Measurements from ENCODE around the gene CPSF7. TPM values are rescaled to one million over a fixed set of nuclear protein-coding genes. Genes with fewer than 3 reads are reported as not detected.
"Not testable (repeated sequence)": the region's sequence is repeated elsewhere in the genome, so short reads cannot be mapped to it uniquely, and the experiment has no call there.

Gene CPSF7
- total RNA-seq, 1 donor from 2014 or later: 10.8 TPM

DNA sequence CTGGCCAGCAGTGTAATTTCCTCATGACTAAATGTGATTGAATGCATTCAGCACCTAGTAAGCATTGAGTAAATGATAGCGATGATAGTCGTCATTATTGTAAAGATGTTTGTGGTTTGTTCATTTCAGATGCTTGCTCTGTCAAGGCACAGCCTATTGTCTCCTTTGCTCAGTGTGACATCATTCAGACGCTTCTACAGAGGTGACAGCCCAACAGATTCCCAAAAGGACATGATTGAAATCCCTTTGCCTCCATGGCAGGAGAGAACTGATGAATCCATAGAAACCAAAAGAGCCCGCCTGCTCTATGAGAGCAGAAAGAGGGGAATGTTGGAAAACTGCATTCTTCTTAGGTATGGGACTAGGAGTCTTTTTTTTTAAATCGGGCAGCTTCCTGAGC, 7.7 kb upstream of the CPSF7 start:
- H3K36me3 ChIP-seq (ENCODE audit: control insufficient read depth, insufficient read depth, low read length): peaks cover 17% of the 10 kb centered on the region
- FAIRE-seq: no peak

DNA sequence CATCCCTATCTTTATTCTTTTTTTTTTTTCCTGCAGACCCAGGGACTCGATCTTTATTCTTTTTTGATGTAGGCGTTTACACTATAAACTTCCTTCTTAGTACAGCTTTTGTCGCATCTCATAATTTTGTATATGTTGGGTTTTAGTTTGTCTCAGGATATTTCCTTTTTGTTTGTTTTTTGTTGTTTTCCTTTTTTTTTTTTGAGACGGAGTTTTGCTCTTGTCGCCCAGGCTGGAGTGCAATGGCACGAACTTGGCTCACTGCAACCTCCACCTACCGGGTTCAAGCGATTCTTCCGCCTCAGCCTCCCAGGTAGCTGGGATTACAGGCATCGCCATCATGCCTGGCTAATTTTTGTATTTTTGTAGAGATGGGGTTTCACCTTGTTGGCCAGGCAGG, 1.1 kb upstream of the CPSF7 start:
- not testable (repeated sequence) for DNase-seq (ENCODE audit: low read depth); FAIRE-seq; H3K27me3 ChIP-seq (ENCODE audit: control insufficient read depth, insufficient read depth, low read length)

More for the DNA sequence above, 7.7 kb upstream of the CPSF7 start:
- H3K27me3 ChIP-seq (ENCODE audit: control insufficient read depth, insufficient read depth, low read length): no peaks in the 10 kb centered on the region
- H3K4me3 ChIP-seq (ENCODE audit: low read depth, low read length): no peak overlapping the region
- no peak for DNase-seq (ENCODE audit: low read depth)
- TF ChIP-seq, protein P1, sequence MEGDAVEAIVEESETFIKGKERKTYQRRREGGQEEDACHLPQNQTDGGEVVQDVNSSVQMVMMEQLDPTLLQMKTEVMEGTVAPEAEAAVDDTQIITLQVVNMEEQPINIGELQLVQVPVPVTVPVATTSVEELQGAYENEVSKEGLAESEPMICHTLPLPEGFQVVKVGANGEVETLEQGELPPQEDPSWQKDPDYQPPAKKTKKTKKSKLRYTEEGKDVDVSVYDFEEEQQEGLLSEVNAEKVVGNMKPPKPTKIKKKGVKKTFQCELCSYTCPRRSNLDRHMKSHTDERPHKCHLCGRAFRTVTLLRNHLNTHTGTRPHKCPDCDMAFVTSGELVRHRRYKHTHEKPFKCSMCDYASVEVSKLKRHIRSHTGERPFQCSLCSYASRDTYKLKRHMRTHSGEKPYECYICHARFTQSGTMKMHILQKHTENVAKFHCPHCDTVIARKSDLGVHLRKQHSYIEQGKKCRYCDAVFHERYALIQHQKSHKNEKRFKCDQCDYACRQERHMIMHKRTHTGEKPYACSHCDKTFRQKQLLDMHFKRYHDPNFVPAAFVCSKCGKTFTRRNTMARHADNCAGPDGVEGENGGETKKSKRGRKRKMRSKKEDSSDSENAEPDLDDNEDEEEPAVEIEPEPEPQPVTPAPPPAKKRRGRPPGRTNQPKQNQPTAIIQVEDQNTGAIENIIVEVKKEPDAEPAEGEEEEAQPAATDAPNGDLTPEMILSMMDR (IDR thresholded peaks at IDR 0.05; ENCODE audit: insufficient read depth, low read length, severe bottlenecking): no peak

DNA sequence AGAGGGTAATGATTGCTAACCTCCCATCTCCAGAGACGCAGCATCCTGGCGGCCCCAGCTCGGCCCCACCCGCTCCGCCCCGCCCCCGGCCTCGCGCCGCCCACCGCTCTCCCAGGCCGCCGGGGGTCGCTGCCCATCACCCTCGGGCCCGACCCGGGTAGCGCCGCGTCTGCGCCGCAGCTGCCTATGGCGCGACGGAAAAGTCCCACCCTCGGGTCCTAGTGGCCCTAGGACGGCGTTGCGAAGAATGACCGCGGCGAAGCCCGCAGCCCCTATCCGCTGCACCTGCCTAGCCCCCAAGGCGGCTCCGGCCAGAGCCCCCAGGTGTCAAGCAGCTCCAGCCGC, 457 bp downstream of the CPSF7 start:
- H3K36me3 ChIP-seq (ENCODE audit: control insufficient read depth, insufficient read depth, low read length): peaks cover 14% of the 10 kb centered on the region
- TF ChIP-seq, protein P1 (IDR thresholded peaks at IDR 0.05; ENCODE audit: insufficient read depth, low read length, severe bottlenecking): no peak
- H3K4me3 ChIP-seq (ENCODE audit: low read depth, low read length): peak overlapping the region; percentile 97
- FAIRE-seq: no peak
- peak; percentile 17 for DNase-seq (ENCODE audit: low read depth)
- no peaks in the 10 kb centered on the region for H3K27me3 ChIP-seq (ENCODE audit: control insufficient read depth, insufficient read depth, low read length)

More for the DNA sequence above, 1.1 kb upstream of the CPSF7 start:
- Histone ChIP-seq H3K36me3 (ENCODE audit: control insufficient read depth, insufficient read depth, low read length) (peaks cover 10% of the 10 kb centered on the region), H3K4me3 (ENCODE audit: low read depth, low read length) (peak overlapping the region; percentile 97)

DNA sequence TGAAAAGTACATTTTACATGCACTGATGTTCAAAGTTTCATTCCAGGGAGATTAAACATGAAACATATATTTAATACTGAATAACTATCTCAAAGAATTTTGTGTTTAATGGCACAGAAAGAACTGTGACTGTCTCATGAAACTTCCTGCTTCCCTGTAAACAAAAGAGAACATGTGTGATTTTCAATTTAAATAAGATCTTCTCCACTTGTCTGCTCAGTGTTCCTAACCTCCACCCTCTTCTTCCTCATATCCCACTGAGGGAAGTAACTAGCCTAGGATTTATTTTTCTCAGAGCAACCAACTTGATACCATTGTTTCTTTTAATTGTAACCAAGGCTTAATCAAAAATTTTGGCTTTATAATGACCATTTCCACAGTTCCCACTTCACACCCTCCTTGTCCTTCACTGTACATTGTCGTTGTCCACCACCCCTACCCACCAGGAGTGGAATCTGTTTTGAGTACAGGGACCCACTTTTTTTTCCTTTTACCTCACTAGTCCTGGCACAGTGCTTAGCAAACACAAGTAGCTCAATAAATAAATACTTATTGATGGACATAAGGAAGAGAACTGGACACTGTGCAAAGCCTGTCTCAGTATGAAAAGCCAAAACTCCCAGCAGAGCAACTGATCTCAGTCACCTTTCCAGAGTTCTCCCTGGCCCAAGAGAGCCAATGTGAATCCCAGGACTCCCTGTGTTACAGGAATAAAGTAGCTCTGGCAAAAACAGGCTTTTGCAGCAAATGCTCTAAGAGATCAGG, 4.2 kb downstream of the CPSF7 start:
- TF ChIP-seq, protein P1 (IDR thresholded peaks at IDR 0.05; ENCODE audit: insufficient read depth, low read length, severe bottlenecking): no peak
- FAIRE-seq: no peak
- H3K36me3 ChIP-seq (ENCODE audit: control insufficient read depth, insufficient read depth, low read length): peaks cover 25% of the 10 kb centered on the region

DNA sequence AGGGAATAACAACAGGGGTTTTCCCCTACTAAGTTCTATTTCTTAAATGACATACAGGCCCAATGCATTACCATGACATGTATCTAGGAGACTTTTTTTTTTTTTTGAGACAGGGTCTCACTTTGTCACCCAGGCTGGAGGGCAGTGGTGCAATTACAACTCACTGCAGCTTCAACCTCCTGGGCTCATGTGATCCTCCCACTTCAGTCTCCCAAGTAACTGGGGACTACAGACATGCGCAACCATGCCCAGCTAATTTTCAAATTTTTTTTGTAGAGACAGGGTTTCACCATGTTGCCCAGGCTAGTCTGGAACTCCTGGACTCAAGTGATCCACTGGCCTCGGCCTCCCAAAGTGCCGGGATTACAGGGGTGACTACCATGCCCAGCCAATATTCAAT, 7.5 kb downstream of the CPSF7 start:
- H3K4me3 ChIP-seq (ENCODE audit: low read depth, low read length): no peak overlapping the region
- FAIRE-seq: no peak
- peaks cover 29% of the 10 kb centered on the region for H3K36me3 ChIP-seq (ENCODE audit: control insufficient read depth, insufficient read depth, low read length)
- TF ChIP-seq, protein P1 (IDR thresholded peaks at IDR 0.05; ENCODE audit: insufficient read depth, low read length, severe bottlenecking): no peak
- DNase-seq (ENCODE audit: low read depth): no peak
- no peaks in the 10 kb centered on the region for H3K27me3 ChIP-seq (ENCODE audit: control insufficient read depth, insufficient read depth, low read length)

More for the DNA sequence above, 4.2 kb downstream of the CPSF7 start:
- H3K27me3 ChIP-seq (ENCODE audit: control insufficient read depth, insufficient read depth, low read length): no peaks in the 10 kb centered on the region
- DNase-seq (ENCODE audit: low read depth): no peak
- no peak overlapping the region for H3K4me3 ChIP-seq (ENCODE audit: low read depth, low read length)

DNA sequence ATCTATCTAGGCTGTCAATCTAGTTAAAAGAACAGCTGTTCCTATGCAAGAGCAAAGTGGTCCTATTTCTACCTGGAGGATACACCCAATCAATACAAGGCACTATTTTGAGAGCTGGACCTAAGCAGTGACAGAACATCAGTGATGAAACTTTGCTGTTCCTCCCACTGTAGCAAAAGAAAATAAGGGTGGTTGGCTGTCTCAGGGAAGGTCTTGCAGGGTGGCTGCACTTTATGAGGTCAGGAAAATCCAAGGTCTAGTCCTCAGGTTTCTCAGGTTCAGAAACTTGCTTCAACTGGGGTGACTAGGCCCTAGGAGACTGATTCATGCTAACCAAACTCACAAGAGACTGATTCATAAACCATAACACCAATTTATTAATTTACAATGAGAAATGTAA, 11.6 kb downstream of the CPSF7 start:
- TF ChIP-seq, protein P1 (IDR thresholded peaks at IDR 0.05; ENCODE audit: insufficient read depth, low read length, severe bottlenecking): no peak
- no peaks in the 10 kb centered on the region for H3K27me3 ChIP-seq (ENCODE audit: control insufficient read depth, insufficient read depth, low read length)
- DNase-seq (ENCODE audit: low read depth) (peak; percentile 41), FAIRE-seq (no peak)
- peaks cover 32% of the 10 kb centered on the region for H3K36me3 ChIP-seq (ENCODE audit: control insufficient read depth, insufficient read depth, low read length)
- no peak overlapping the region for H3K4me3 ChIP-seq (ENCODE audit: low read depth, low read length)

All from bronchial epithelial cell (primary cell).